ENCODE measurements around the gene C2orf68.

- TF ChIP-seq, protein P1, sequence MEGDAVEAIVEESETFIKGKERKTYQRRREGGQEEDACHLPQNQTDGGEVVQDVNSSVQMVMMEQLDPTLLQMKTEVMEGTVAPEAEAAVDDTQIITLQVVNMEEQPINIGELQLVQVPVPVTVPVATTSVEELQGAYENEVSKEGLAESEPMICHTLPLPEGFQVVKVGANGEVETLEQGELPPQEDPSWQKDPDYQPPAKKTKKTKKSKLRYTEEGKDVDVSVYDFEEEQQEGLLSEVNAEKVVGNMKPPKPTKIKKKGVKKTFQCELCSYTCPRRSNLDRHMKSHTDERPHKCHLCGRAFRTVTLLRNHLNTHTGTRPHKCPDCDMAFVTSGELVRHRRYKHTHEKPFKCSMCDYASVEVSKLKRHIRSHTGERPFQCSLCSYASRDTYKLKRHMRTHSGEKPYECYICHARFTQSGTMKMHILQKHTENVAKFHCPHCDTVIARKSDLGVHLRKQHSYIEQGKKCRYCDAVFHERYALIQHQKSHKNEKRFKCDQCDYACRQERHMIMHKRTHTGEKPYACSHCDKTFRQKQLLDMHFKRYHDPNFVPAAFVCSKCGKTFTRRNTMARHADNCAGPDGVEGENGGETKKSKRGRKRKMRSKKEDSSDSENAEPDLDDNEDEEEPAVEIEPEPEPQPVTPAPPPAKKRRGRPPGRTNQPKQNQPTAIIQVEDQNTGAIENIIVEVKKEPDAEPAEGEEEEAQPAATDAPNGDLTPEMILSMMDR (IDR thresholded peaks at IDR 0.05), result no peak
- no peak for TF ChIP-seq POLR2A (IDR thresholded peaks at IDR 0.05)
Observed at GRCh38 chr2:85611217-85611704, 605 bp downstream of the C2orf68 start.

All from uterus (tissue), 2 donors.